ENCODE data around the gene CREB3.

CREB3 gene

DNA sequence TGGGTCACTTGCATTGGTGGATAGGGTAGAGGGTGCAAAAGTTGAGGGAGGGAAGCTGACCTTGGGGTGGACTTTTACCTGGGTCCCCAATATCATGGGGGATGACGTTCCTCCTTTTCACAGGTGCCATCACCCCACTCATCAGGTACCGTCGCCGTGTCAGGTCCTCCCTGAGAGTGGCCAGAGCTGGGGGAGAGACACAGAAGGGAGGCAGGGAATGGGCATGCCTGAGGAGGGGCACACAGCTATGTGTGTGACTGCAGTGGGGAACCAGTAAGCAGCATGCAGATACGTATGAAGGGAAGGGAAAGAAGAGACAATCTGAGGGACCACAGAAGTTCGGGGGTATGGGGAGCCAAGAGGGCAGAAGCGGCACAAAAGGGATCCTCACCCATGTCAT lies 6.5 kb downstream of the CREB3 start:
- Histone ChIP-seq H3K4me1 (ENCODE audit: control insufficient read depth, insufficient read depth, low read length) (no peaks in the 10 kb centered on the region), H3K27me3 (ENCODE audit: control insufficient read depth, insufficient read depth, low read length) (no peaks in the 10 kb centered on the region), H3K9ac (ENCODE audit: low read depth, low read length) (no peak overlapping the region), H3K4me3 (ENCODE audit: low read depth, low read length) (no peak overlapping the region), H3K9me3 (ENCODE audit: control insufficient read depth, insufficient read depth, low read length) (no peaks in the 10 kb centered on the region), H3K36me3 (ENCODE audit: control insufficient read depth, insufficient read depth, low read length) (peaks cover 96% of the 10 kb centered on the region), H3K27ac (ENCODE audit: low read depth, low read length) (no peak overlapping the region)

DNA sequence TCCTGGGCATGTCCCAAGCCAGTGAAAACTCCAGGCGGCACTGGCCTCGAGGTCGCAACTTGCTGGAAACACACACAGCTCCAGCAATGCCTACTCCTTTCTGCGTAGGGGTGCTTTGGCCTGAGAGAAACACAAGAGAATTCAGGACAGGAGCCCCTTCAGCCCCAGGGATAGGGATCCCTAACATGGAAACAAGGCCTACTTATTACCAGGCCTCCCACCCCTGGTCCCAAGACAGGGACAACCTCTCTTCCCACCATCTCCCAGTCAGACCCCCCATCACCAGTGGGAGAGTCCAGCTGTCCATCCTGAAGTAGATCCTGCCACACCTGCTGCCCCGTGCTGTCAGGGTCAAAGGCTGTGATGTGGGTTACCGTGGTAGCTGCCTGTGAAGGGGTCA lies 7.8 kb downstream of the CREB3 start:
- Histone ChIP-seq H3K4me3 (ENCODE audit: low read depth, low read length) (no peak overlapping the region), H3K9me3 (ENCODE audit: control insufficient read depth, insufficient read depth, low read length) (no peaks in the 10 kb centered on the region), H3K9ac (ENCODE audit: low read depth, low read length) (no peak overlapping the region), H3K4me1 (ENCODE audit: control insufficient read depth, insufficient read depth, low read length) (no peaks in the 10 kb centered on the region), H3K27ac (ENCODE audit: low read depth, low read length) (no peak overlapping the region), H3K27me3 (ENCODE audit: control insufficient read depth, insufficient read depth, low read length) (no peaks in the 10 kb centered on the region), H3K36me3 (ENCODE audit: control insufficient read depth, insufficient read depth, low read length) (peaks cover 94% of the 10 kb centered on the region)

DNA sequence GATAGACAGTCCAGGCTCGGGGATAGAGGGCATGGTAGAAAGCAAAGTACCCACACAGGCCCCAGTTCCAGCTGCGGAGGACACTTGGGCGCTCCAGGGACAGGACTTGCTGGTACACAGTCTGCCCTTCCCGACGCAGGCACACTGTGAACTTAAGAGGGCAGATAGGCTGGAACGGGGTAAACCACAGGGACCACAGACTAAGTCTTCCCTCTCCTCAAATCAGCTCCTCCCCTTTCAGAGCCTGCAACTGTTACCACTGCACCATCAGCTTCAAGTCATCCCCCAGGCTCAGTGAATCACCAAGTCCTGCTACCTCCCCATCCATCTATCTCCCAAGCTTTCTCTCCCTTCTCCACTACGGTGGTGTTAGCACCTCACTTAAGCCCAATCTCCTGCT lies 9.3 kb downstream of the CREB3 start:
- no peaks in the 10 kb centered on the region for H3K27me3 ChIP-seq (ENCODE audit: control insufficient read depth, insufficient read depth, low read length)
- no peak overlapping the region for H3K4me3 ChIP-seq (ENCODE audit: low read depth, low read length)
- H3K36me3 ChIP-seq (ENCODE audit: control insufficient read depth, insufficient read depth, low read length) = peaks cover 85% of the 10 kb centered on the region
- H3K9me3 ChIP-seq (ENCODE audit: control insufficient read depth, insufficient read depth, low read length) = no peaks in the 10 kb centered on the region
- H3K4me1 ChIP-seq (ENCODE audit: control insufficient read depth, insufficient read depth, low read length) = no peaks in the 10 kb centered on the region
- H3K9ac ChIP-seq (ENCODE audit: low read depth, low read length) = no peak overlapping the region
- no peak overlapping the region for H3K27ac ChIP-seq (ENCODE audit: low read depth, low read length)

DNA sequence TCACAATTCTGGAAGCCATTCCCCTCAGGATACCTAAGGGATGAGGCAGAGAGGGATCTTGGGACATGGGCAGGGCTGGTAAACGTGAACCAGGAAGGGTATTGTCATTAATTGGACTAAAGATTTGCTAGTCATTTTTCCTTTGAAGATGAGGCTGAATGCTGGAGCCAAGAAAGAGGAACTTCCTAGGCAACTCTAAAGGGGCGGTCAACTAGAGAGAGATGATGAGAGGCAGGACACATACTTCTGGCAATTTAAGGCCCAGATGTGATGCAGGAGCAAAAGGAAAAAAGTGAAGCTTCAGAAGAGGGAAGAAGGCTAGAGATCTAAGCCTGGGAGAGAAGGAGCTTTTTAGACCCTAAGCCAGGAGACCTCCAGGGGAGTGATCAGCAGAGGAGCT lies 11.0 kb downstream of the CREB3 start:
- no peaks in the 10 kb centered on the region for H3K9me3 ChIP-seq (ENCODE audit: control insufficient read depth, insufficient read depth, low read length)
- H3K9ac ChIP-seq (ENCODE audit: low read depth, low read length) = no peak overlapping the region
- H3K27me3 ChIP-seq (ENCODE audit: control insufficient read depth, insufficient read depth, low read length) = no peaks in the 10 kb centered on the region
- H3K36me3 ChIP-seq (ENCODE audit: control insufficient read depth, insufficient read depth, low read length) = peaks cover 71% of the 10 kb centered on the region
- peaks cover 11% of the 10 kb centered on the region for H3K4me1 ChIP-seq (ENCODE audit: control insufficient read depth, insufficient read depth, low read length)
- no peak overlapping the region for H3K27ac ChIP-seq (ENCODE audit: low read depth, low read length)
- no peak overlapping the region for H3K4me3 ChIP-seq (ENCODE audit: low read depth, low read length)

DNA sequence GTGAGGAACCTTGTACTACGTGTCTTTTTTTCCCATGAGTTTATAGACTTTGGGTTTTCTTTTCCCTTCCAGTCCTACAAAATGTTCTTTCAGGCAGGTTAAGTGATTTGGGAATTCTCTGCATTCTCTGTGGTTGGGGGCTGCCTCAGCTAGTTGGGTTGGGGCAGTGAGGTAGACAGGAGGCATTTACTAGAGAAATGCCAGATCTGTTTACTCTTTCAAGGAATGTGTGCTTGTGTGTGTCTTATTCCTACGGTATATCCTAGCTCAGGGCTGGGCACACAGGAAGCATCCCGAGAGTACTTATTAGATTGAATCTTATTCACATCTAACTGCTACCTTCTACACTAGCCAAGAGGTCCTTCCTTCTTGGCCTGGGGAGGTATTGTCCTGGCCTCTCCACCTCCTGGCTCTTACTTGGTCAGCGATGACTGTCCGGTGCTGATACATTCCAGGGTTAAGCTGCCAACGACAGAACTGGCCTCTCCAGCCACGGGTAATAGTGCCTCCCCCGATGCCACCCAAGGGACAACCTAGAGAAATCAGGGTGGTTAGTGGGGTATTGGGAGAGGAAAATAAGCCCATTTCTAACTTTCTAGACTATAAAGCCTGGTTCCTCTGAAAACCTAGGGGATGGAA lies 11.5 kb downstream of the CREB3 start:
- H3K9me3 ChIP-seq (ENCODE audit: control insufficient read depth, insufficient read depth, low read length) = no peaks in the 10 kb centered on the region

DNA sequence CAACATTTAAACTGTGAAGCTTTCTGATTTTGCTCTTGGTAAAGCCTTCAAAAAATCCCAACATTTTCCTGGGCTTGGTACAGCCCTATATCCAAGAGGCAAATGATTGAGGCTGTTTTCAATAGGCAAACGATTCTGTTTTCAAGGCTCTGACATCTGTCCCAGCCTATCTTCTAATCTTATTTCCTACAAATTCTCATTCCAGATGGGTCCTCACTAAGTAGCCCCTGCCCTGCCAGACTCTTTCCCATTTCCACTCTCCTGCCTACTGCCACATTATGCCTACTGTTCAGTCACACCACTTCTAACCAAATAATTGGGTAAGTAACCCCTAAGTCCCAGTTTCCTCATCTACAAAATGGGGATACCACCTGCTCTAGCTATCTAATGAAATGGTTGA lies 13.1 kb downstream of the CREB3 start:
- peaks cover 50% of the 10 kb centered on the region for H3K36me3 ChIP-seq (ENCODE audit: control insufficient read depth, insufficient read depth, low read length)
- no peak overlapping the region for H3K4me3 ChIP-seq (ENCODE audit: low read depth, low read length)
- H3K9me3 ChIP-seq (ENCODE audit: control insufficient read depth, insufficient read depth, low read length) = no peaks in the 10 kb centered on the region

More for the DNA sequence above, 11.5 kb downstream of the CREB3 start:
- H3K27ac ChIP-seq (ENCODE audit: low read depth, low read length) = no peak overlapping the region
- no peak overlapping the region for H3K4me3 ChIP-seq (ENCODE audit: low read depth, low read length)
- H3K27me3 ChIP-seq (ENCODE audit: control insufficient read depth, insufficient read depth, low read length) = no peaks in the 10 kb centered on the region
- H3K9ac ChIP-seq (ENCODE audit: low read depth, low read length) = no peak overlapping the region
- H3K36me3 ChIP-seq (ENCODE audit: control insufficient read depth, insufficient read depth, low read length) = peaks cover 65% of the 10 kb centered on the region
- H3K4me1 ChIP-seq (ENCODE audit: control insufficient read depth, insufficient read depth, low read length) = peaks cover 11% of the 10 kb centered on the region

DNA sequence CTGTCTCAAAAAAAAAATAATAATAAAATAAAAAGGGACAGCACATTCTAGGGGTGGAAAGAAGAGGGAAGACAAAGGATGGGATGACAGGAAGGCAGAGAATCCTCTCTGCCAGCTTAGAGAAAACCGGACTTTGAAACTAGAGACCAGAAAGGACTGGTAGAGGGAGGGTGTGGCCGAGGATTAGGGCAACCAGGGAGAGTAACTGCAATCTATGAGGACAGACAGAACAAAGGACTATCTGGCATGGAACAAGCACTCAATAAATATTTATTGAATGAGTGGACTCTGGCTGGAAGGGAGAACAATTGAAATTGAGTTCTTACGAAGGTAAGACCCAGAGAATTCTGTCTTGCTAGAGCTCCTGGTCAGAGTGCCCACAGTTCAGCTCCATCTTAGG lies 14.1 kb downstream of the CREB3 start:
- Histone ChIP-seq H3K27me3 (ENCODE audit: control insufficient read depth, insufficient read depth, low read length) (no peaks in the 10 kb centered on the region), H3K4me3 (ENCODE audit: low read depth, low read length) (peak overlapping the region; percentile 95), H3K27ac (ENCODE audit: low read depth, low read length) (no peak overlapping the region), H3K36me3 (ENCODE audit: control insufficient read depth, insufficient read depth, low read length) (peaks cover 53% of the 10 kb centered on the region), H3K9me3 (ENCODE audit: control insufficient read depth, insufficient read depth, low read length) (no peaks in the 10 kb centered on the region), H3K4me1 (ENCODE audit: control insufficient read depth, insufficient read depth, low read length) (peaks cover 15% of the 10 kb centered on the region), H3K9ac (ENCODE audit: low read depth, low read length) (no peak overlapping the region)

More for the DNA sequence above, 13.1 kb downstream of the CREB3 start:
- Histone ChIP-seq H3K4me1 (ENCODE audit: control insufficient read depth, insufficient read depth, low read length) (peaks cover 15% of the 10 kb centered on the region), H3K27ac (ENCODE audit: low read depth, low read length) (no peak overlapping the region), H3K27me3 (ENCODE audit: control insufficient read depth, insufficient read depth, low read length) (no peaks in the 10 kb centered on the region), H3K9ac (ENCODE audit: low read depth, low read length) (no peak overlapping the region)

DNA sequence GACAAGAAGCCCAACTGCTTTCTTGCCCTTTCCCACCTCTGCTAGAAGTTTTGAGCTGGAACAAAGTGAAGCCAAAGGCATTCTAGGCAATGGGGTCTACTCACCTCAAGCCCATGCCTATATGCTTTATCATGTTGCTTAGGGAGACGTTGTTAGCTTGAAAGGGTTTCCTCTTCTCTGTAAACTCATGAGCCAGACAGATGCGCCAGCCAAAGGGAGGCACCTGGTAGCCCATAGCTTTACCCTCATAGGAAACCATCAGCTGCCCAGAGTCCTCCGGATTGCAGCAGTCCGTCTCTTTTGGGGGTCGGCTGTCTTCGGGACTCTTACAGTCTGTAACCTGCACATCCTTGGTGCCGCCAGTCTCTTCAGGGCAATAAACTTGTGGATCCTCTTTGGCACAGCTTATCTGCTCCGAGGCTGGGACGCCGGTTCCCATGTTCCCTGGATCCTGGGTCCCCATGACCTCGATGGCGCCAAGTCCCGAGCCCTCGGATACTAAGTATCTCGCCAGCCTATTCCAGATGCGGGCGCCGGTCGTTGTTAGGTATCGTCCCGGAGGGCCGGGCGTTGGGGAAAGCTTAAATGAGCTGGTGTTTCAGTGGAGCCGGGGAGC lies 15.9 kb downstream of the CREB3 start:
- no peaks in the 10 kb centered on the region for H3K27me3 ChIP-seq (ENCODE audit: control insufficient read depth, insufficient read depth, low read length)
- H3K9me3 ChIP-seq (ENCODE audit: control insufficient read depth, insufficient read depth, low read length) = no peaks in the 10 kb centered on the region
- peak overlapping the region; percentile 95 for H3K4me3 ChIP-seq (ENCODE audit: low read depth, low read length)
- H3K27ac ChIP-seq (ENCODE audit: low read depth, low read length) = peak overlapping the region; percentile 92
- peaks cover 15% of the 10 kb centered on the region for H3K4me1 ChIP-seq (ENCODE audit: control insufficient read depth, insufficient read depth, low read length)
- peaks cover 53% of the 10 kb centered on the region for H3K36me3 ChIP-seq (ENCODE audit: control insufficient read depth, insufficient read depth, low read length)
- peak overlapping the region; percentile 64 for H3K9ac ChIP-seq (ENCODE audit: low read depth, low read length)

DNA sequence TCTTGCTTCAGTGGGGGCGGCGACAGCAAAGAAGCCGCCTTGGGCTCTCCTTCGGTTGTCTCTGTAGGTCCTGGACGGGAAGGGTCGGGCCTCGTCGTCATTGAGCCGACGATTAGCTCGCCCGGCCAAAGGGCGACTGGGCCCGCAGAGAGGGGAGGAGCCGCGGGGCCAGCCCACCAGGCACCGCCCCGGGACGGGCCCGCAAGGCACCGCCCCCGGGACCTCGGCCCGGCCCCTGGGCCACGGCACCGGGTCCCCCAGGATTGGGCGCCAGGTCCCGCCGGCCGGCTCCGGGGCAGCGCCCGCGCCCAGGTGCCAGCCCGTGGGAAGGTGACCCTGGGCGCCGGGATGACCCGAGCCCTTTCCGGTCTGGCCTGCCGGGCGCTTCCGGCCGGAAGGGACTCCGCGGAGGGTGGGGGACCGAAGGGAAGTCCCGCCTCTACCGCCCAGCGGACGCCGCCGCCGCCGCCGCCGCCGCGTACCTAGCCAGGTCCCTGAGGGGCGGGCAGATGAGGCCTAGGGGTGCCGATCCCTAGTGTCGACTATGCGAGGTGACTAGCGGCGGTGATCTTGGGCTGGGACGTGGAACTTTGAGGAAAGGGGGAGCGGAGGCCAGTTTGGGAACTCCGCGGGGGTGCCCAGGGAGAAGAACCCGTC lies 16.5 kb downstream of the CREB3 start, which contains the start of the genes GBA2 and RGP1:
Gene GBA2 (minus strand): TSS at position 371 of the 657 bp plus-strand sequence. CDS start 524 bp downstream, outside the sequence.
Gene RGP1 (plus strand): TSS at position 430 of the 657 bp plus-strand sequence. CDS start 469 bp downstream, outside the sequence.
- Histone ChIP-seq H3K4me1 (ENCODE audit: control insufficient read depth, insufficient read depth, low read length) (peaks cover 15% of the 10 kb centered on the region), H3K9me3 (ENCODE audit: control insufficient read depth, insufficient read depth, low read length) (no peaks in the 10 kb centered on the region), H3K27ac (ENCODE audit: low read depth, low read length) (peak within 1 kb of the TSS; percentile 92), H3K36me3 (ENCODE audit: control insufficient read depth, insufficient read depth, low read length) (peaks cover 53% of the 10 kb centered on the region), H3K27me3 (ENCODE audit: control insufficient read depth, insufficient read depth, low read length) (no peaks in the 10 kb centered on the region), H3K9ac (ENCODE audit: low read depth, low read length) (peak within 1 kb of the TSS; percentile 64), H3K4me3 (ENCODE audit: low read depth, low read length) (peak within 1 kb of the TSS; percentile 95)

DNA sequence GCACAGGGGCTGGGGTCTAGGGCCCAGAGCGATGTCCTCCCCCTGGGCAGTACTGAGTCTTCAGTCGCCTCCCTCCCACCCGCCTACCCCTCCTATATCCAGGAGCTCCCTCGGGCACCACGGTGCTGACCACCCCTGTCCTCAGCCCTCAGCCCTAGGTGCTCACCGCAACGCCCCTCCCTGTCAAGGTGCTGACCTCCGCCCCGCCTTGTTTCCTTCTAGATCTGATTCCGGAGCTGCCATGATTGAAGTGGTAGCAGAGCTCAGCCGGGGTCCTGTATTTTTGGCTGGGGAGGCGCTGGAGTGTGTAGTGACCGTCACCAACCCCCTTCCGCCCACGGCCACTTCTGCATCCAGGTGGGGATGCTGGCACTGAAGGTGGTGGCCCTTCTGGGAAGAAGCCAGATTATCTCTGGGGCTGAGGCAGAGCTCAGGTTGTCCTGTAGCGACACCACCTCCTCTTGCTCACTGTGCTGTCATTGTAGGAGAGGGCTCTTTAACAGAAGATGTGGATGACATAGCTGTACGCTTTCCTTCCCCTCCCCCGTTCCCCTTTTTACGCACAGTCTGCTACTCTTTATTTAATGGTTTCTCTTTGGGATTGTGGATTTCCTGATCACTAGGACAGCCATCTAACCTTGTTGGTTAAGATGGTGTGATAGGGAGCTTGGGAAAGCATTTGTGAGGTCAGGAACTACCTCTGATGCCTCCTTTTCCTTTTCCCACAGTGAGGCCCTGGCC lies 17.2 kb downstream of the CREB3 start:
- peak overlapping the region; percentile 92 for H3K27ac ChIP-seq (ENCODE audit: low read depth, low read length)
- H3K9ac ChIP-seq (ENCODE audit: low read depth, low read length) = peak overlapping the region; percentile 54
- no peaks in the 10 kb centered on the region for H3K9me3 ChIP-seq (ENCODE audit: control insufficient read depth, insufficient read depth, low read length)
- peaks cover 46% of the 10 kb centered on the region for H3K36me3 ChIP-seq (ENCODE audit: control insufficient read depth, insufficient read depth, low read length)
- peak overlapping the region; percentile 95 for H3K4me3 ChIP-seq (ENCODE audit: low read depth, low read length)
- H3K4me1 ChIP-seq (ENCODE audit: control insufficient read depth, insufficient read depth, low read length) = peaks cover 15% of the 10 kb centered on the region
- H3K27me3 ChIP-seq (ENCODE audit: control insufficient read depth, insufficient read depth, low read length) = no peaks in the 10 kb centered on the region
